Stimulated activated CD8-positive, alpha-beta memory T cell treated with anti-CD3 and anti-CD28 coated beads, Interleukin-7, amount 100 ng/mL, for 24 hours (primary cell): Measurements from ENCODE around the gene CXCR3.
"Not testable (repeated sequence)": the region's sequence is repeated elsewhere in the genome, so short reads cannot be mapped to it uniquely, and the experiment has no call there.

ENCODE experiments used
- DNase-seq: peaks from one replicate; pipeline ENCODE4 v3.0.0-alpha.2; 2020; ENCODE audit warnings: low read depth

The CXCR3 gene

GRCh38 chrX:71636438-71637252, 18.3 kb upstream of the CXCR3 start:
- DNase-seq: no peak

- no peak for DNase-seq
Measured at GRCh38 chrX:71634366-71634765, 16.1 kb upstream of the CXCR3 start.

GRCh38 chrX:71632923-71633657, 14.8 kb upstream of the CXCR3 start:
- DNase-seq: no peak

GRCh38 chrX:71629467-71629866, 11.2 kb upstream of the CXCR3 start:
- DNase-seq: no peak

GRCh38 chrX:71627588-71628404, 9.5 kb upstream of the CXCR3 start:
- no peak for DNase-seq

DNA sequence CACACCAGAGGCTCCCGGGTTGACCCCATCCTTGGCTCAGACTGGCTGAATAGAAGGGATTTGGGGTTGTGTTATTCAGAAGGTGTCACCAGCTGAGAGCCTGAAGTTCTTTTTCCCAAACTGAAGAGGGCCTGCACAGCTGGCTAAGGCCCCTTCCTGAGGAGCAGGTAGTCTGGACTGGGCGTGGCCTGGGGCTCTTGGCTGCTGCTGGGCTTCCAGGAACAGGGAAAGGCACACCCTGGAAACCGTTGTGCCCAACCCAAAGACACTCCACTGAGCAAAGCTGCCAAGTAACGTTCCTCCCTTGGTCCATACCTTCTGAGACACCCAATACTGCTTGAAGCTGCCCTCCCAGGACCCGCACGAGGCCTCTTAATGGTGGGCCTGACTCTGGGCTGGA, 8.3 kb upstream of the CXCR3 start:
- DNase-seq: no peak

DNA sequence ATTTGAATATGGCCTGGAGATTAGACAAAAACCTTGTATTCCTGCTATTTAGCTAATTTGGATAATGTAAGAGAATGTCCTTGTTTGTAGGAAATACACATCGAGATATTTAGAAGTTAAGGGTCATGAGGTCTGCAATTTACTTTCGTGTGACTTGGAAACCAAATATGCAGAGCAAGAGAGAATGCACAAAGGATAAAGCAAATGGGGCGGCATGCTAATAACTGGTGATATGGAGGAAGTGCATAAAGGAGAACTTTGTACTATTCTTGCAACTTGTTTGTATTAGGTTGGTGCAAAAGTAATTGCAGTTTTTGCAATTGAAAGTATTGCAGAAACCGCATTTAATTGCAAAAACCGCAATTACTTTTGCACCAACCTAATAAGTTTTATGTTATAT, 7.2 kb upstream of the CXCR3 start:
- no peak for DNase-seq

DNA sequence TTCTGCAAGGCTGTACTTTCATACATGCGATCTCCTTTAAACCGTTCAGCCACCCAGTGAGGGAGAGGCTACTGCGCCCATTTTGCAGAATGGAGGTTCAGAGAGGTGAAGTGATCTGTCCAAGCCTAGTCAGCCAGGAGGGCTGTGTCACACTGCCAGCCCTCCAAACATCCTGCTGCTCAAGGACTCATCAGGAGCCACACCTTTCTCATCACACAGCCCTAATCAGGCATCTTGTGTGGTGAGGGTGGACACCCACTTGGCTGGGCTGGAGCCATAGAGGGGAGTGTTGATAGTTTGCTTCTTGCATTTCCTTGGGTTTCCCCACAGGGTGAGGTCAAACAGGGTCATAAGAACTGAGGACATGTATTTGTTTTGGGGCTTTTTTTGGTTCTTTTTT, 5.4 kb upstream of the CXCR3 start:
- DNase-seq: no peak

- no peak for DNase-seq
Measured at GRCh38 chrX:71622576-71623450, 4.5 kb upstream of the CXCR3 start.

- no peak for DNase-seq
Measured at GRCh38 chrX:71622032-71622575, 3.8 kb upstream of the CXCR3 start.

DNA sequence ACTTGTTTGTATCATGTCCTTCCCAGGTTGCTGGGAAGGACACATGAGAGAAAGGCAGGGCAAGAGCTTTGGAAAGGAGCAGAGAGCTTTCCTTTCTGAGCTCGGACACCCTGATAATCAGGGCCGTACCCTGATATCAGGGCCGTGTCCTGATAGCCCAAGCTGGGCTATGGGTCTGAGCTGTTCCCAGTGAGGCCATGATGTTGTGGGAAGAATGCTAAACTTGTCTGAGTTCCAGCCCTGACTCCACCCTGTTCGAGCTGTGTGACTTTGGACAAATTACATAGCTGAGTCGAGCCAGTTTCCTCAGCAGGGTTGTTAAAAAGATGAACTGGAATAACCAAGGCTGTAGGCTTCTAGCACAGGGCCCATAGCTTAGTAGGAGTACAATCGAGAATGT, 3.3 kb upstream of the CXCR3 start:
- DNase-seq: no peak

GRCh38 chrX:71619986-71620385, 1.7 kb upstream of the CXCR3 start:
- DNase-seq: no peak

DNA sequence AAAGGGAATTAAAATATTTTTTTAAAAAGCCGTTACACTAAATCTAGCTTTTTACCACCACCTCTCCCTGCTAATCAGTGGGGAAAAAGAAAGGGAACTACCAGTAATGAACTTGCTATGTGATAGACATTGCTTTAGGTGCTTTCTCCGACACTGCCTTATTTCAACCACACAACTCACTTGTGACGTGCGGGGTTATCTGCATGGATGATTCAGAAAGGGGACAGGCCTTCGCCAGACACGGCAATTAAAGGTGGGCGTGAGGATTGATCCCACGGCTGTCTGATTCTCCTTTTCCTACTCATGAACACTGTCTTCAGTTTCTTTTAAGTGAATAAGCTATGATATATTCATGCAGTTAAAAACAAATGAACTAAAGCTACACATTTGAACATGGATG, 882 bp upstream of the CXCR3 start:
- DNase-seq: no peak

- no peak for DNase-seq
Measured at GRCh38 chrX:71618787-71619186, 476 bp upstream of the CXCR3 start.

DNA sequence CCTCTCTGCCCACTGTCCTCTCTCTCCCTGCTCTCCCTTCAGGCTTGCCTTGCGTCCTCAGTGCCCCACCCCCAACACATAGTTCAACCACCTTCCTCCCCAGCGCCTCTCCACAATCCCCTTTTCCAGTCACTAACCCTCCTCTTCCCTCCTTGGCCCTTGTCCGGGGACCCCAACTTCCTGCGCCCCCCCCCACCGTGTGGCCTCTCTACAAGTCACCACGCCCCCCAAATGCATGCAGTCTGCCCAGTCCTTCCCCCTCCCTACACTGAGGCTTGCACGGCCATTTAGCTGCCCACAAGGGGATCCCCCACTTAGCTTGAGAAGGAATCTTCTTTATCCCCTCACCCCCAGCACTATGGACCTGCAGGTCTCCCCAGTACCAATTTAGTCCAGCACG, 569 bp downstream of the CXCR3 start:
- DNase-seq: no peak

- no peak for DNase-seq
Measured at GRCh38 chrX:71616672-71617529, 1.4 kb downstream of the CXCR3 start.

- no peak for DNase-seq
Measured at GRCh38 chrX:71615954-71616353, 2.4 kb downstream of the CXCR3 start.

DNA sequence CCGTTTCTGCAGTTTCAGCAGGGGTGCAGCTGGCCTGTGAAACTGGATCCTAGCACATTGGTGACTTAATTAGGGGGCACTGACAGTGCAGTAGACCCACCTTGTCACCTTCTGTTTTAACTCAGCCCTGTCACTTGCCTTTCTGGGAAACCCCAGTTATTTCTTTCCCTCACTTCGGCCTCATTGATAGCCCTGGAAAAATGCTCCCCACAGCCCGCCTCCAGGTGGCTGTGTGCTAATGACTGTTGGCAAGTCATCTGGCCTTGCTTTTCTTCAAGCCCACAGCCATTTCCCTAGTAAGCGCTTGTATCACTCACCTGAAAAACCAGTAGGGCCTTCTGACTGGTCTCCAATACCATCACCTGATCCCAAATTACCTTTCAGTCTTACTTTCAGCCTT, 3.3 kb downstream of the CXCR3 start:
- DNase-seq: no peak

DNA sequence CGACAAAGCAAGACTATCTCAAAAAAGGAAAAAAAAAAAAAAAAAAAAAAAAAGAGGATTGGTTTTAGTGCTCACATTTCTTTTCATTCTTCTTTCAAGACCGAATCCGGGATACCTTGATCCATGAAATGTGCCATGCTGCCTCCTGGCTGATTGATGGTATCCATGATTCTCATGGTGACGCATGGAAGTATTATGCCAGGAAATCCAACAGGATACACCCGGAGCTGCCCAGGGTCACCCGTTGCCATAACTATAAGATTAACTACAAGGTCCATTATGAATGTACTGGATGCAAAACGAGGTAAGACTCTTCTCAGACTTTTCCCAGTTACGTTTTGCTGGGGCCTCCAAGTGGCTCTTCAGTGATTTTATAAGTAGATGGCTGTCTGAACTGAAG, 6.1 kb downstream of the CXCR3 start:
- DNase-seq: no peak

GRCh38 chrX:71611736-71612135, 6.6 kb downstream of the CXCR3 start:
- not testable (repeated sequence) for DNase-seq
